Activated B cell treated with CpG ODN at 0.5 μM for 24 hours (primary cell): ENCODE measurements around the gene PLAGL1. TPM values are rescaled to one million over a fixed set of nuclear protein-coding genes. Genes with fewer than 3 reads are reported as not detected.
A peak's percentile ranks its signal among the peaks of the same experiment; 100 is the strongest.

ENCODE experiments used
- ATAC-seq: fragments of 200-7000 bp; cut with Tn5 transposase; one replicate; pipeline ENCODE4 v1.10.0; 2021; ENCODE audit warnings: low read depth, mild to moderate bottlenecking, moderate library complexity
- CTCF ChIA-PET: fragments of 350-600 bp; sonication (Branson Sonifier 250); formaldehyde crosslinking; loops from one replicate; lab custom pipeline; 2021; ENCODE audit warnings: antibody characterized with exemption; lab: Charles Lee
- POLR2A ChIA-PET: fragments of 350-600 bp; sonication (Branson Sonifier 250); formaldehyde crosslinking; loops from one replicate; lab custom pipeline; 2021; ENCODE audit warnings: antibody characterized with exemption; lab: Charles Lee
- DNase-seq: peaks from one replicate; pipeline ENCODE4 v3.0.0; 2022
- H3K27ac Mint-ChIP-seq: one replicate; pipeline ENCODE4 v1.8.0; 2020; ENCODE audit warnings: mixed read lengths
- H3K27me3 Mint-ChIP-seq: one replicate; pipeline ENCODE4 v1.8.0; 2021; ENCODE audit warnings: mixed read lengths
- H3K36me3 Mint-ChIP-seq: one replicate; pipeline ENCODE4 v1.8.0; 2021; ENCODE audit warnings: low read depth, mixed read lengths
- H3K4me1 Mint-ChIP-seq: one replicate; pipeline ENCODE4 v1.8.0; 2021; ENCODE audit warnings: mixed read lengths
- H3K4me3 Mint-ChIP-seq: one replicate; pipeline ENCODE4 v1.8.0; 2020; ENCODE audit warnings: mild to moderate bottlenecking, mixed read lengths
- H3K9me3 Mint-ChIP-seq: one replicate; pipeline ENCODE4 v1.8.0; 2020; ENCODE audit warnings: mixed read lengths
- CTCF ChIP-seq: fragments of 200-600 bp; IDR thresholded peaks from one replicate; pipeline ENCODE4 v1.8.0; 2022; ENCODE audit warnings: antibody characterized with exemption, mild to moderate bottlenecking
- intact Hi-C: fragments of 100-400 bp; cut with micrococcal nuclease; formaldehyde crosslinking; loops from one replicate; pipeline ENCODE4 v1.15.1; 2024
- total RNA-seq: library from RNA; stranded (reverse); gene quantifications from 2 replicates; pipeline ENCODE4 v1.2.3, GENCODE V29; 2022

PLAGL1 gene
- total RNA-seq, 1 donor from 2014 or later: 33.5 TPM

- Mint-ChIP-seq H3K4me1 (peaks cover 13% of the 10 kb centered on the region), H3K27me3 (peaks cover 5% of the 10 kb centered on the region), H3K4me3 (peak overlapping the region; percentile 63), H3K9me3 (no peaks in the 10 kb centered on the region), H3K36me3 (peaks cover 1% of the 10 kb centered on the region), H3K27ac (no peak overlapping the region)
- CTCF ChIA-PET: interaction anchor here (0.9 to 1.0 kb wide), 2 partner anchors 69 to 433 kb away, joined by 3 read pairs; no protein-coding TSS in a partner anchor
- POLR2A ChIA-PET: no interaction called here
- TF ChIP-seq CTCF: no peak
- DNase-seq (no peak), ATAC-seq (no peak)
- intact Hi-C loops: no loop called here
Observed at GRCh38 chr6:144008846-144009245, 787 bp upstream of the PLAGL1 start.

- POLR2A ChIA-PET: no interaction called here
- no peaks in the 10 kb centered on the region for H3K9me3 Mint-ChIP-seq
- no peak for ATAC-seq
- peak overlapping the region; percentile 50 for H3K4me3 Mint-ChIP-seq
- CTCF ChIA-PET: interaction anchor here (0.6 kb wide), 1 partner anchor 307 kb away, joined by 3 read pairs; no protein-coding TSS in a partner anchor
- intact Hi-C loops: no loop called here
- no peak overlapping the region for H3K27ac Mint-ChIP-seq
- H3K4me1 Mint-ChIP-seq: peaks cover 13% of the 10 kb centered on the region
- H3K27me3 Mint-ChIP-seq: peaks cover 5% of the 10 kb centered on the region
- peak; percentile 15 for DNase-seq
- TF ChIP-seq CTCF: no peak
- peaks cover 3% of the 10 kb centered on the region for H3K36me3 Mint-ChIP-seq
Observed at GRCh38 chr6:144007478-144008119, 460 bp downstream of the PLAGL1 start.

GRCh38 chr6:144006736-144007477 lies 1.2 kb downstream of the PLAGL1 start:
- no peaks in the 10 kb centered on the region for H3K9me3 Mint-ChIP-seq
- H3K4me1 Mint-ChIP-seq: peaks cover 13% of the 10 kb centered on the region
- H3K27me3 Mint-ChIP-seq: peaks cover 5% of the 10 kb centered on the region
- no peak overlapping the region for H3K27ac Mint-ChIP-seq
- H3K4me3 Mint-ChIP-seq: peak overlapping the region; percentile 28
- ATAC-seq: no peak
- TF ChIP-seq CTCF: no peak
- DNase-seq: no peak
- CTCF ChIA-PET: no interaction called here
- peaks cover 6% of the 10 kb centered on the region for H3K36me3 Mint-ChIP-seq
- POLR2A ChIA-PET: no interaction called here
- intact Hi-C loops: no loop called here

GRCh38 chr6:143999406-143999805 lies 8.7 kb downstream of the PLAGL1 start:
- DNase-seq (no peak), ATAC-seq (no peak)
- H3K27me3 Mint-ChIP-seq: no peaks in the 10 kb centered on the region
- H3K4me3 Mint-ChIP-seq: no peak overlapping the region
- TF ChIP-seq CTCF: no peak
- H3K27ac Mint-ChIP-seq: no peak overlapping the region
- intact Hi-C loops: no loop called here
- peaks cover 7% of the 10 kb centered on the region for H3K36me3 Mint-ChIP-seq
- H3K4me1 Mint-ChIP-seq: no peaks in the 10 kb centered on the region
- ChIA-PET POLR2A (no interaction called here), CTCF (no interaction called here)
- peaks cover 2% of the 10 kb centered on the region for H3K9me3 Mint-ChIP-seq

- H3K4me3 Mint-ChIP-seq: no peak overlapping the region
- no peak for TF ChIP-seq CTCF
- intact Hi-C loops: no loop called here
- ChIA-PET POLR2A (no interaction called here), CTCF (interaction anchor here (0.6 kb wide), 1 partner anchor 15 kb away, joined by 3 read pairs; no protein-coding TSS in a partner anchor)
- DNase-seq: no peak
- H3K36me3 Mint-ChIP-seq: peaks cover 7% of the 10 kb centered on the region
- no peaks in the 10 kb centered on the region for H3K4me1 Mint-ChIP-seq
- H3K9me3 Mint-ChIP-seq: peaks cover 2% of the 10 kb centered on the region
- no peak overlapping the region for H3K27ac Mint-ChIP-seq
- no peaks in the 10 kb centered on the region for H3K27me3 Mint-ChIP-seq
- no peak for ATAC-seq
Observed at GRCh38 chr6:143998686-143999085, 9.4 kb downstream of the PLAGL1 start.
